ENCODE results near the gene GRIK1.

Gene GRIK1

GRCh38 chr21:29549614-29550013, 390.2 kb downstream of the GRIK1 start:
- DNase-seq (ENCODE audit: low spot score): no peak
- no peak for ATAC-seq (ENCODE audit: low read depth)
- H3K9me3 ChIP-seq (ENCODE audit: severe bottlenecking): no peaks in the 10 kb centered on the region
- H3K4me3 ChIP-seq (ENCODE audit: severe bottlenecking): no peak overlapping the region
- no peaks in the 10 kb centered on the region for H3K36me3 ChIP-seq (ENCODE audit: low read depth)
- H3K27me3 ChIP-seq (ENCODE audit: insufficient read depth, poor library complexity, severe bottlenecking): no peaks in the 10 kb centered on the region
- H3K4me1 ChIP-seq (ENCODE audit: insufficient read depth, poor library complexity, severe bottlenecking): no peaks in the 10 kb centered on the region
- no peak overlapping the region for H3K27ac ChIP-seq (ENCODE audit: poor library complexity, severe bottlenecking)
- no peak for TF ChIP-seq CTCF (IDR thresholded peaks at IDR 0.05; ENCODE audit: poor library complexity, severe bottlenecking)

DNA sequence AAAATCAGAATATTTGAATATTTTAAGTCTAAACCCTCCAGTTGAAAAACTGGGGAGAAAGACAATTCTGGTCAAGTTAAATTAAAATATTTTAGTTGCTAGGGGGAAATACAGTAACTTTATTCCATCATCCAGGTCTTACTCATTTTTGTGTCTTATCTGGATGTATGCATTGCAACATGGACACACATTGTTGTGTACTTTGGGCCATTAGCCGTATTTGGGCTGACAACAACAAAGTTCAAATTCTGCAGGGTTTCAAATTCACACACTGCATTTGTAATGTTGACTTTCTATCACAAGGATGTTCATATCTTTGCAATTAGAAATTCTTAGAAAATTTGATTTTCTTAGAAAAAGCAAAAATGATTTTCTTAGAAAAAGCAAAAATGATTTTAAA, 391.8 kb downstream of the GRIK1 start:
- no peak overlapping the region for H3K27ac ChIP-seq (ENCODE audit: poor library complexity, severe bottlenecking)
- ATAC-seq (ENCODE audit: low read depth): no peak
- H3K4me1 ChIP-seq (ENCODE audit: insufficient read depth, poor library complexity, severe bottlenecking): no peaks in the 10 kb centered on the region
- no peaks in the 10 kb centered on the region for H3K36me3 ChIP-seq (ENCODE audit: low read depth)
- H3K9me3 ChIP-seq (ENCODE audit: severe bottlenecking): no peaks in the 10 kb centered on the region
- H3K4me3 ChIP-seq (ENCODE audit: severe bottlenecking): no peak overlapping the region
- no peaks in the 10 kb centered on the region for H3K27me3 ChIP-seq (ENCODE audit: insufficient read depth, poor library complexity, severe bottlenecking)
- no peak for DNase-seq (ENCODE audit: low spot score)
- TF ChIP-seq CTCF (IDR thresholded peaks at IDR 0.05; ENCODE audit: poor library complexity, severe bottlenecking): no peak

- TF ChIP-seq CTCF (IDR thresholded peaks at IDR 0.05; ENCODE audit: poor library complexity, severe bottlenecking): no peak
- no peaks in the 10 kb centered on the region for H3K36me3 ChIP-seq (ENCODE audit: low read depth)
- no peak overlapping the region for H3K4me3 ChIP-seq (ENCODE audit: severe bottlenecking)
- ATAC-seq (ENCODE audit: low read depth) (no peak), DNase-seq (ENCODE audit: low spot score) (no peak)
- H3K27me3 ChIP-seq (ENCODE audit: insufficient read depth, poor library complexity, severe bottlenecking): no peaks in the 10 kb centered on the region
- H3K4me1 ChIP-seq (ENCODE audit: insufficient read depth, poor library complexity, severe bottlenecking): no peaks in the 10 kb centered on the region
- no peaks in the 10 kb centered on the region for H3K9me3 ChIP-seq (ENCODE audit: severe bottlenecking)
- H3K27ac ChIP-seq (ENCODE audit: poor library complexity, severe bottlenecking): no peak overlapping the region
Measured at GRCh38 chr21:29546071-29546470, 393.7 kb downstream of the GRIK1 start.

DNA sequence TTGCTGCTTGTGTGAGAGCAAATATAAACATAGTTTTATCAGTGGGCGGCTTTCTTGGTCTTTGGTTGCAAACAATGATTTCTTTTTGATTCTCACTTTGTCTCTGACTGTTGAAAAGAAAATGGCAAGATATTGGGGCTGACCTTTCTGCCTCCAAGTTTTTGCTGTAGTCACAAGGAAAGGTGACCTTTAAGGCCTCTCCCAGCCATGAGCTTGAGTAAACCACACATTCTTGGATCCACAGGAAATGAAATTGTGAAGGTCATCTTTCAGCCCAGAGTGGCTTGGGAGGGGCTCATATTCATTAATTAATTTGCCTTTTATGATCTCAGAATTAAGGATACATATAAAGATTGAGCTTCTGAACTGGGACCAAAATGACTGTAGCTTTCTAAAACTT, 399.5 kb downstream of the GRIK1 start:
- H3K27me3 ChIP-seq (ENCODE audit: insufficient read depth, poor library complexity, severe bottlenecking): no peaks in the 10 kb centered on the region
- H3K4me1 ChIP-seq (ENCODE audit: insufficient read depth, poor library complexity, severe bottlenecking): no peaks in the 10 kb centered on the region
- H3K36me3 ChIP-seq (ENCODE audit: low read depth): no peaks in the 10 kb centered on the region
- no peak for DNase-seq (ENCODE audit: low spot score)
- H3K4me3 ChIP-seq (ENCODE audit: severe bottlenecking): no peak overlapping the region
- TF ChIP-seq CTCF (IDR thresholded peaks at IDR 0.05; ENCODE audit: poor library complexity, severe bottlenecking): no peak
- ATAC-seq (ENCODE audit: low read depth): no peak
- H3K27ac ChIP-seq (ENCODE audit: poor library complexity, severe bottlenecking): no peak overlapping the region
- no peaks in the 10 kb centered on the region for H3K9me3 ChIP-seq (ENCODE audit: severe bottlenecking)

GRCh38 chr21:29538115-29538514, 401.7 kb downstream of the GRIK1 start:
- no peak for TF ChIP-seq CTCF (IDR thresholded peaks at IDR 0.05; ENCODE audit: poor library complexity, severe bottlenecking)
- H3K27ac ChIP-seq (ENCODE audit: poor library complexity, severe bottlenecking): no peak overlapping the region
- no peaks in the 10 kb centered on the region for H3K9me3 ChIP-seq (ENCODE audit: severe bottlenecking)
- DNase-seq (ENCODE audit: low spot score) (no peak), ATAC-seq (ENCODE audit: low read depth) (no peak)
- H3K4me1 ChIP-seq (ENCODE audit: insufficient read depth, poor library complexity, severe bottlenecking): no peaks in the 10 kb centered on the region
- H3K4me3 ChIP-seq (ENCODE audit: severe bottlenecking): no peak overlapping the region
- H3K36me3 ChIP-seq (ENCODE audit: low read depth): no peaks in the 10 kb centered on the region
- H3K27me3 ChIP-seq (ENCODE audit: insufficient read depth, poor library complexity, severe bottlenecking): no peaks in the 10 kb centered on the region
